Measurements from ENCODE around the gene MEGF6.

MEGF6 gene

DNA sequence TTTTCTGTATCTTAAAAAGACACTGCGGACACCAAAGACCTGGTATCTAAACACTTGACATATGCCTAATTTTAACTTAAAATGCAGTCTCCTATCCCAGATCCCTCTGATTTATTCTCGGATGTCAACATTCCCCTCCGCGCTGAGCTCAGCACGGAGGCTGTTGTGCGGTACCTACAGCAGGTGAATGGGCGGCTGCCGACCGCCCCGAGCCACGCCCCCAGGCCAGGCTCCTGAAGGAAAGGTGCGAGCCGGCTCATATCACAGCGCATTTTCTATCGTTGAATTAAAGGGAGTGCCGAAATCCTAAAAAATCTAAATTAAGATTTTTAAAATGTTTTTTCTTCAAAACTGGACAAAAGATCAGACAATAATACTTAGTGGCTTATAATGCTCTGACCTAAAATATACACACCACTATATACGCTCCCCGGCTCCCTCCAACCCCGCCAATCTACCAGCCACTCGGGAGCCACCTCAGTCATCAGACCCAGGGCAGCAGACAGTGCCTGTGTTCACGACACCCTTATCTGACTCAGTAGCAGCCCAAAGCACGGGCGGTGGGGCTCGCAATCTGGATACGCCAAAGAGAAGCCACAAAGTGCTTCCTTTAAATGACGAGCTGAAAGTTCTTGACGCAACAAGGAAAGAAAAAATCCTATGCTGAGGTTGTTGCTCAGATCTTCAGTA is 34.5 kb upstream of the MEGF6 start:
- DNase-seq (ENCODE audit: low spot score): no peak

- DNase-seq (ENCODE audit: low spot score): no peak
These were observed 33.9 kb upstream of the MEGF6 start for GRCh38 chr1:3645247-3645646.

- no peak for DNase-seq (ENCODE audit: low spot score)
These were observed 33.0 kb upstream of the MEGF6 start for GRCh38 chr1:3644273-3644672.

DNA sequence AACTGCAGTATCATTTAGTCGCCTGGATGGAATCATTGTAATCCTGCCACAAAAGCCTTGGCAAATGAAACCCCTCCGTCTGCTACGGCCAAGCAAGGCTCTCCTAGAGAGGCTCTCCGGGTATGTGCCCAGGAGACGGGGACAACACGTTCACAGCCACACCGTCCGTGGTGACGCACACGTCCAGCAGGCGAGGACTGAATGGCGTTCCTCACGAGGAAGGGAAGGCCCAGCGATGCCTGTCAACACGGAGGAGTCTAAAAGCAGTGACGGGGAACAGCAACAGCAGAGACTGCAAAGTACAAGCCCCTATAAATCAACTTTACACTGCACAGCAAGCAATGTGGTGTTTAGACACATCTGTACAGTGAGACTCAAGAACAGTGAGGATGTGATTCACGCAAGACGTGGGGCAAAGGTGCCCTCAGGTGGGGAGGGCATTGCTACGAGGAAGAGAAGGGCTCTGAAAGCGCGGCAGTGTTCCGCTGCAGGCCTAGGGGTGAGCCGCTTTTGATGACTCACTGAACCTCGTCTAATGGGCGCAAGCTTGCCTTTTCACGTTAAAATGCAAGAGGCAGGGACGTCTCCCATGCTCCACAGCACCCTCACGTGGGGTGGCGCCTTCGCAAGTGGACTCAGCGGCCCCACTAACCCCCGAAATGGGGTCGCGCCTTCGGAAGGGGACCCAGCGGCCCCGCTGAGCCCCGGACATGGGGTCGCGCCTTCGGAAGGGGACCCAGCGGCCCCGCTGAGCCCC is 31.8 kb upstream of the MEGF6 start:
- DNase-seq (ENCODE audit: low spot score): no peak

GRCh38 chr1:3641816-3642215 is 30.5 kb upstream of the MEGF6 start:
- no peak for DNase-seq (ENCODE audit: low spot score)

DNA sequence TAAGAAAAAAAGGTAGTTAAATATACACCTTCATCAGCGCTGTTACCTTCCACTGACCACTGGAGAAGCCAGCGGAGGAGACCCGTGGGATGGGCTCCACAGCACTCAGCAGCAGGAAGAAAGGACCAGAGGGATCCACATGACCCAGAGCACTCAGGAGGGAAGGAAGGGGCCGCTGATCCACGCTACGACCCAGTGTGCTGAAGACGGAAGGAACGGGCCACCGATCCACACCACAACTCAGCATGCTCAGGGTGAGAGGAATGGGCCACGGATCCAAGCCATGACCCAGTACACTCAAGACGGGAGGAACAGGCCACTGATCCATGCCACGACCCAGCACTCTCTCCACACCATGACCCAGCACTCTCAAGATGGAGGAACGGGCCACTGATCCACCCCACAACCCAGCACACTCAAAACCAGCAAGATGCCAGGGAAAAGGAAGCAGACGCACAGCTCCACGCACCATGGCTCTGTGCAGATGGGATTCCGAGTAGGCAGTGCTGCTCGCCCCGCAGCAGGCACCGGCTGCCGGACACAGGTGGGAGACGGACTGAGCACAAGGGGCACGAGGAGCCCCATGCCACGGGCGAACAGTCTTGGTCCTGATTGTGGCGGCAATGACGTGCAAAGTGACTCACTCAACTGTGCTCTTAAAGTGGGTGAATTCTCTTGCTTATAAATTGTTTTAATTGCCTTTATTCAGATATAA is 29.9 kb upstream of the MEGF6 start:
- no peak for DNase-seq (ENCODE audit: low spot score)

- DNase-seq (ENCODE audit: low spot score): no peak
These were observed 29.0 kb upstream of the MEGF6 start for GRCh38 chr1:3640121-3640837.

DNA sequence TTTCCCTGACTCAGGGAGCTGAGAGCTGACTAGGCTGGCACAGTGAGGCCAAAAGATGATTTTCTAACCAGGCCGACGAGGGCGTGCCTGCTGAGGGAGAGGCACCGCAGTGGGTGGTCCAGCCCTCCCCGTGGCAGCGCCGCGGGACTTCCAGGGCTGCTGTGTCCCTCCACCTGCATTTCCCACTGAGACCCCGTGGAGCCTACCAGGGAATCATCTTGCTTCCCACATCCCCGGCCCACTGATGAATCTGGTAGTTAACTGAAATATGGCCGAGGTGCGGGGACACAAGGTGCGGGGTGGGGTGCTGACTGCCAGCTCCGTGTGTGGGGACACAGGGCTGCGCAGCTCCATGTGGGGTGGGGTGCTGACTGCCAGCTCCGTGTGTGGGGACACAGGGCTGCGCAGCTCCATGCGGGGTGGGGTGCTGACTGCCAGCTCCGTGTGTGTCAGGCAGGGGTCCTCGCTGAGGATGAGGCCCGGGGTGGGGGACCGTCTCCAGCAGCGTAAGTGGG is 28.1 kb upstream of the MEGF6 start:
- no peak for DNase-seq (ENCODE audit: low spot score)

- no peak for DNase-seq (ENCODE audit: low spot score)
These were observed 27.4 kb upstream of the MEGF6 start for GRCh38 chr1:3638676-3639075.

- no peak for DNase-seq (ENCODE audit: low spot score)
These were observed 26.7 kb upstream of the MEGF6 start for GRCh38 chr1:3638027-3638426.

DNA sequence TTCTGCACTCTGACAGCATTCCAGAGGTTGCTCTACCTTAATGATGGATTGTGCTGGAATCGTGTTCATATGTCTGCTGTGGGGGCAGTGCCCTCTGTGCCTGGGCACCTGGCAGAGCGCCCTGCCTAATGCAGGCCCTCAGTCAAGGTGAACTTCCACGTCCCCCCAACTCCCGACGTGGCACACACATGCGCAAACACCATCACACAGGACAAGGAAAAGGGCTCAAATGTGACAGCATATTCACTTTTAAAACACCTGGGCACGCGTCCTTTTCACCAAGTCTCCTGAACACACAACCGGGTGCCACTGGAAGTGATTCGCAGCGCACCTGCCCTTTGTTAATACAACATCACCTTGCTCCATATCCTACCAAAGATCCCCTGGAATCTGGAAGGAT is 25.2 kb upstream of the MEGF6 start:
- DNase-seq (ENCODE audit: low spot score): no peak

- no peak for DNase-seq (ENCODE audit: low spot score)
These were observed 24.8 kb upstream of the MEGF6 start for GRCh38 chr1:3636080-3636479.

- no peak for DNase-seq (ENCODE audit: low spot score)
These were observed 22.9 kb upstream of the MEGF6 start for GRCh38 chr1:3634059-3634800.

DNA sequence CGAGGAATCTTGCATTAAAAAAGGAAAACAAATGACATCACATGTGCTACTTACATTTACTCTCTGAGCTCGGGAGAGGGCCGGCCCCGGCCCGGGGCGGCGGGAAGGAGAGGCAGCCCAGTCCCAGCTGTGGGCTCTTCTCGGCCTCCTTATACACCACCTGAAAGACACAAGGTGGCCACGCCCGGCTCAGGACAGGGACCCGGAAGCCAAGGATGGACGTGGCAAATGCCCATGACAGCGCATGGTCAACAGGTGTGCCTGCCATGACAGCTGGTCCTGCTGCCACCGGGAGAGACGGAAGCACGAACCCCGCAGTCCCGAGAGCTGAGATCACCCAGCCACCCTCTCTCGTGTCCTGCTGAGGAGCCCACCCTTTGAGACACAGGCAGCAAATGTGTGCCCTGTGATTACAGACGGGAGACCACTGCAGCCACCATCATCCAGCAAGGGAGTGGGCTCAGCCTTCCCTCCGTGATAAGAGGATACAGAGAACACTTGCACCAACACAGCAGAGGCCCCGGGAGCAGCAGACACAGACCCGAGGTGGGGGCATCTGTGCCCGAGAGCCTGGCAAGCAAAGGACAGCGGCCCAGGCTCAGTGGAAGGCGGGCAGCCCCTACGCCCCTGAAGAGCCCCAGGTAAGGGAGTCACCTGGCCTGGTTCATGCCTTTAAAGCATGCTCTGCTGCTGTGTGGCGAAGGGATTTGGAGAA is 22.2 kb upstream of the MEGF6 start:
- no peak for DNase-seq (ENCODE audit: low spot score)

- no peak for DNase-seq (ENCODE audit: low spot score)
These were observed 21.5 kb upstream of the MEGF6 start for GRCh38 chr1:3632716-3633343.

DNA sequence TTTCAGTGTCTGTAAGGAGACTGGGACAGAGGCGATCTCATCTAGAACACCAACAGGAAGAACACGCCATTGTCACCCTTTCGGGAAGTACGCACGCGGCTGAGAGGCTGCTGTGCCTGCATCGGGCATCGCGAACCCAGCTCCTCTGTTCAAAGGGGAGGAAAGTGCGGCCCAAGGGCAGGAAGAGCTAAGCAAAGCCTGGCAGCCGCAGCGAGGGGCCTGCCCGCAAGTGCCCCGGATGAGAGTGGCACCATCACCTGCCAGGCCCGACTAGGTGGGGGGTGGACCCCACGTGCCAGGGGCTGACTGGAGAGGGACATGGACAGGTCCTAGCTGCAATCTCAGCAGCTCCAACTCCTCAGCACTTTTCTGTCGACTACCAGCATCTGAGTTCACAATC is 21.0 kb upstream of the MEGF6 start:
- DNase-seq (ENCODE audit: low spot score): no peak

DNA sequence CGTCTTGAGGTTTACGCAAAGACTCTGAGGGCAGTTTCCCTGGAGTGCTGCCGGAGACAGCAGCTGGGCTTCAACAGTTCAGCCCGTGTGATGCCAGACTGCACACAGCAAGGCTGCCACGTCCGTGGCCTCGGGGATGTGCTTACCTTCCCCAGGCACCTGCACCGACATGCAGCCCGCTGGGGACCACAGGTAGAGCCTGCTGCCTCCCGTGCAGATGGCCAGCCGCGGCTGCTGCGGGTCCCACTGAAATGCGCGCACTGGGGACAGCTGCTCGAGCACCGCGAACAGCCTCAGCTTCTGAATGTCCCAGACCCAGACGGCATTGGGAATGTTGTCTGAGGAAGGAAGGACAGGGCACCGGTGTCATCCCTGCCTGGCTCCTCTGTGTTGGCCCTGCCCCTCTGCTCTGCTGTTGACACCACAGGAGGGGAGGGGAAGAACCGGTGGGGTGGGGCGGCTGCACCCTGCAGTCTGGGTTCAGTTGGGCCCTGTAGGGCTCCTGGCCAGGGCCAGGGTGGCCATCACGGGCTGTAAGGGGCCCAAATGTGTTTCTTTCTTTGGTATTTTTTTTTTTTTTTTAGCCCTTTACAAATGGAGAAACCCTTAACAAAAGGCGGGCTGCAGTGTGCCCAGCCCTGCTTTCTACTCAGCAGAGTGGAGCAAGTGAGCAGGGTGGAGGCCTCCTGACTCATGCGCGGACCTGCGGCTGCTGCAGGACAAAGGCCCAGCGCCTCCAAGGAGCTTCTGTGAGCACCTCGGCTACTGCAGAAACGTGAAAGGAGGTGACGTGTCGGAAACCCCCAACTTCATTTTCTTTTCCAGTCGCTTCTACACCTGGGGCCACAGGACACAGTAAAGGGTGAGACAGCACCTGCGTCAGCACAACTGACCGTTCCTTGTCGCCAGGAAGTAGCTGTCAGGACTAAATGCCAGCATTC is 20.3 kb upstream of the MEGF6 start:
- no peak for DNase-seq (ENCODE audit: low spot score)

DNA sequence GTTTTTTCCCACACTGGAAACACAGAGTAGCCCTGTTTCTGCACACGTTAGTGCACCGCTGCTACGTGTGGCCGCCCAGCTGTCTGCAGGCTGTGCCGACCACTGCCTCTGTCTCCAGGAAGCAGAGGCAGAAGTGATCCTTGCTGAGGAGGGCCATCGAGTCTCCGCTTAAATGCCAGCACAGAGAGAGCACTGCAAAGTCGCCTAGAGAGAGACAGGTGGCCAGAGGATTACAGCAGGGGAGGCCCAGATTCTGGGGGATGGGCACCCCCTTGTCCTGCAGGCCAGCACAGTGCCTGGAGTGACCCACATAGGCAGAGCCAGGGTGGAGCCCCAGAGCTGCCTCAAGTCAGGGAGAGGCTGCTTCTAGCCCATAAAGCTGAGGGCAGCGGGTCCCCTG is 19.6 kb upstream of the MEGF6 start:
- no peak for DNase-seq (ENCODE audit: low spot score)

DNA sequence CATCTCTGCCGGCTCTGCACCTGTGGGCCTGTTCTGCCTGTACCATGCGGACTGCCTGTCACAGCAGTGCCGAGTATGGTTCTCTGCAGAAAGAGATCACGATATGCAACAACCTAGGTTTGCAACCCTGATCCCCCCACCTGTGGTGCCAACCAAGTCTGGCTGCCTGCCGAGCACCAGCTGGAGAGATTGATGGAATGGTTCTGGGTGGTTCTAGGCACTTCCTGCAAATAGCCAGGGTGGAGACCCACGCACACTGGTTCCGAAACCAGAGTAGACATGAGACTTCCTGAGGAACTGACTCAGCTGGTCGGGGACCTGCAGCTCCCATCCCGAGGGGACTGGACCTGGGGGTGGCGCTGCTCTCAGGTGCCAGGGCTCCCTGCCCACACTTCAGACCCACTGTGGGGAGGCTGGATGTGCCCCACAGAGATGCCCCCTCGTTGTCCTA is 18.9 kb upstream of the MEGF6 start:
- no peak for DNase-seq (ENCODE audit: low spot score)

All from putamen (tissue), 1 donor.